K562 (cell line): Measurements from ENCODE around the gene SLC26A2. TPM values are rescaled to one million over a fixed set of nuclear protein-coding genes. Genes with fewer than 3 reads are reported as not detected.

Experiments used
- ATAC-seq: fragments of 200-7000 bp; cut with Tn5 transposase; 3 replicates; pipeline ENCODE4 v1.9.1; 2020; ENCODE audit warnings: moderate library complexity
- BruUV-seq: library from RNA; stranded (reverse); fragments of 400-500 nt; replicated peaks from 2 replicates; lab custom pipeline; 2021; lab: Mats Ljungman, UMichigan
- CTCF ChIA-PET: fragments of 300-600 bp; formaldehyde crosslinking; extraction: SDS; loops from one replicate; lab custom pipeline; 2021; ENCODE audit warnings: low intra/inter-chr PET ratio; lab: Yijun Ruan, JAX
- POLR2A ChIA-PET: fragments of 300-600, 350-650 bp; sonication (Branson Sonifier 250); formaldehyde crosslinking; extraction: SDS; loops from one replicate; lab custom pipeline; 2021; ENCODE audit warnings: antibody characterized with exemption, inconsistent platforms; lab: Yijun Ruan, JAX
- DNase-seq, 4 experiments: peaks; one replicate each; pipeline versions ENCODE4 v3.0.0 to v3.0.0-alpha.2; 2011 to 2018; ENCODE audit warnings: low spot score in 3 of 4, mixed read lengths in 3 of 4; ENCODE audit errors: extremely low read depth in 1 of 4
- FAIRE-seq: peaks from 2 replicates; lab custom pipeline; 2011; peaks lifted over from hg19 to GRCh38; lab: Jason Lieb, UNC
- H2AFZ ChIP-seq: 2 replicates; pipeline ENCODE4 v1.6.0; 2011; ENCODE audit warnings: low read depth, low read length, control low read depth, inconsistent platforms
- H3K27ac ChIP-seq: fragments of 200-600 bp; 3 replicates; pipeline ENCODE4 v1.8.0; 2011; ENCODE audit warnings: low read depth, mild to moderate bottlenecking, control low read depth, inconsistent platforms, low read length, moderate library complexity, mixed read lengths; ENCODE audit errors: extremely low read depth
- H3K27me3 ChIP-seq, 2 experiments: fragments of 300-600 bp in 1 of 2; 2 replicates in 1 of 2; 3 replicates in 1 of 2; pipeline versions ENCODE4 v1.6.0 to v1.8.0; 2011; ENCODE audit warnings: inconsistent platforms in 2 of 2, low read length in 2 of 2, mild to moderate bottlenecking in 1 of 2, mixed read lengths in 1 of 2, moderate library complexity in 1 of 2; ENCODE audit not compliant: control insufficient read depth in 2 of 2, insufficient read depth in 2 of 2
- H3K36me3 ChIP-seq: fragments of 300-600 bp; 3 replicates; pipeline ENCODE4 v1.8.0; 2011; ENCODE audit warnings: mild to moderate bottlenecking, low read length, inconsistent platforms; ENCODE audit not compliant: control insufficient read depth, insufficient read depth
- H3K4me1 ChIP-seq, 2 experiments: fragments of 200-600 bp in 1 of 2; replicated peaks in 1 of 2; 2 replicates in 1 of 2; 3 replicates in 1 of 2; pipeline versions ENCODE4 v1.5.1 to v1.8.0; 2011; ENCODE audit warnings: inconsistent platforms in 2 of 2, low read length in 2 of 2, mild to moderate bottlenecking in 1 of 2, mixed read lengths in 1 of 2, moderate library complexity in 1 of 2; ENCODE audit not compliant: control insufficient read depth in 2 of 2, insufficient read depth in 2 of 2
- H3K4me2 ChIP-seq: 2 replicates; pipeline ENCODE4 v1.6.1; 2011; ENCODE audit warnings: low read length, control low read depth, inconsistent platforms, mixed read lengths; ENCODE audit not compliant: insufficient read depth
- H3K4me3 ChIP-seq: fragments of 200-600 bp; sonication (generic), shearing (Covaris generic); 2 replicates; pipeline ENCODE4 v1.5.1; 2016; ENCODE audit warnings: control low read depth, inconsistent platforms
- H3K79me2 ChIP-seq: fragments of 200-600 bp; 3 replicates; pipeline ENCODE4 v1.8.0; 2011; ENCODE audit warnings: low read length, inconsistent platforms; ENCODE audit not compliant: control insufficient read depth, insufficient read depth
- H3K9ac ChIP-seq, 2 experiments: 2 replicates each; pipeline versions ENCODE4 v1.6.0 to v1.6.1; 2011; ENCODE audit warnings: low read depth in 2 of 2, low read length in 2 of 2, control low read depth in 1 of 2, inconsistent platforms in 1 of 2, mild to moderate bottlenecking in 1 of 2, mixed read lengths in 1 of 2; ENCODE audit not compliant: insufficient read depth in 1 of 2
- H3K9me1 ChIP-seq: one replicate; pipeline ENCODE4 v1.6.0; 2011; ENCODE audit warnings: inconsistent platforms, mild to moderate bottlenecking, low read length, moderate library complexity; ENCODE audit not compliant: control insufficient read depth, insufficient read depth
- H3K9me3 ChIP-seq: replicated peaks from 2 replicates; pipeline ENCODE4 v1.5.1; 2011; ENCODE audit warnings: low read depth, low read length, inconsistent platforms; ENCODE audit not compliant: control insufficient read depth, insufficient read depth
- H4K20me1 ChIP-seq: replicated peaks from 2 replicates; pipeline ENCODE4 v1.6.1; 2011; ENCODE audit warnings: low read length, inconsistent platforms, mixed read lengths; ENCODE audit not compliant: control insufficient read depth, insufficient read depth
- ARID1B ChIP-seq: fragments of 450-650 bp; IDR thresholded peaks from 2 replicates; pipeline ENCODE4 v1.6.1; 2016; ENCODE audit warnings: antibody characterized with exemption, mild to moderate bottlenecking, inconsistent platforms
- ARNT ChIP-seq, 2 experiments: fragments of 450-650 bp; IDR thresholded peaks; 2 replicates each; pipeline ENCODE4 v1.6.1; 2016; ENCODE audit warnings: mild to moderate bottlenecking in 1 of 2
- CBX3 ChIP-seq, 2 experiments: IDR thresholded peaks; 1 replicate in 1 of 2; 2 replicates in 1 of 2; pipeline ENCODE4 v1.6.1; 2012; ENCODE audit warnings: inconsistent platforms in 2 of 2, low read length in 2 of 2, borderline replicate concordance in 1 of 2, control low read depth in 1 of 2
- E2F6 ChIP-seq, 2 experiments: IDR thresholded peaks; 2 replicates each; pipeline ENCODE4 v1.6.1; 2011; ENCODE audit warnings: borderline replicate concordance in 1 of 2, control low read depth in 1 of 2, low read depth in 1 of 2, low read length in 1 of 2, mild to moderate bottlenecking in 1 of 2, mixed read lengths in 1 of 2, moderate library complexity in 1 of 2; ENCODE audit not compliant: insufficient read depth in 1 of 2, insufficient read length in 1 of 2, poor library complexity in 1 of 2, severe bottlenecking in 1 of 2; ENCODE audit errors: extremely low read depth in 1 of 2
- ELF2 ChIP-seq: fragments of 250-450 bp; sonication (Bioruptor Pico); IDR thresholded peaks from 2 replicates; pipeline ENCODE4 v1.5.0; 2021; ENCODE audit warnings: mild to moderate bottlenecking
- EP400 ChIP-seq: fragments of 450-650 bp; IDR thresholded peaks from 2 replicates; pipeline ENCODE4 v1.6.1; 2017; ENCODE audit warnings: antibody characterized with exemption, mild to moderate bottlenecking, moderate library complexity
- GATAD2B ChIP-seq: fragments of 450-650 bp; IDR thresholded peaks from 2 replicates; pipeline ENCODE4 v1.6.1; 2017; ENCODE audit warnings: mild to moderate bottlenecking, borderline replicate concordance
- GTF2E2 ChIP-seq: fragments of 200-800 bp; sonication (Bioruptor generic); IDR thresholded peaks from 2 replicates; pipeline ENCODE4 v1.6.1; 2016; ENCODE audit warnings: missing genetic modification characterization, missing compliant biosample characterization
- MYBL2 ChIP-seq, 2 experiments: fragments of 450-650 bp in 1 of 2; sonication (generic) in 1 of 2; formaldehyde crosslinking in 1 of 2; IDR thresholded peaks; 2 replicates each; pipeline versions ENCODE4 v1.6.1 to v1.8.1; 2017 to 2022; ENCODE audit warnings: borderline replicate concordance in 1 of 2, inconsistent platforms in 1 of 2, low read depth in 1 of 2, mild to moderate bottlenecking in 1 of 2, missing genetic modification reagents in 1 of 2, moderate library complexity in 1 of 2
- NBN ChIP-seq: fragments of 450-650 bp; IDR thresholded peaks from 2 replicates; pipeline ENCODE4 v1.6.1; 2016; ENCODE audit warnings: low read depth, mild to moderate bottlenecking
- NCOA6 ChIP-seq: fragments of 450-650 bp; IDR thresholded peaks from 2 replicates; pipeline ENCODE4 v1.6.1; 2017; ENCODE audit warnings: mild to moderate bottlenecking
- NELFE ChIP-seq: IDR thresholded peaks from 2 replicates; pipeline ENCODE4 v1.6.1; 2011; ENCODE audit warnings: mild to moderate bottlenecking; ENCODE audit not compliant: insufficient read depth, insufficient read length
- PHB ChIP-seq: fragments of 250-450 bp; sonication (Bioruptor Pico); IDR thresholded peaks from 2 replicates; pipeline ENCODE4 v1.5.0; 2021
- SMARCC2 ChIP-seq: fragments of 450-650 bp; IDR thresholded peaks from 2 replicates; pipeline ENCODE4 v1.6.1; 2017; ENCODE audit warnings: antibody characterized with exemption, moderate library complexity, mild to moderate bottlenecking, low read depth
- SNRNP70 ChIP-seq: fragments of 200-400 bp; formaldehyde crosslinking; optimal IDR thresholded peaks from 2 replicates; pipeline ENCODE3; 2017; ENCODE audit warnings: low read depth, low read length
- SP1 ChIP-seq: sonication (generic); formaldehyde crosslinking; IDR thresholded peaks from 2 replicates; pipeline ENCODE4 v1.8.1; 2022; ENCODE audit warnings: mild to moderate bottlenecking, missing genetic modification reagents
- SRSF3 ChIP-seq: fragments of 200-400 bp; formaldehyde crosslinking; IDR thresholded peaks from 2 replicates; pipeline ENCODE4 v1.6.1; 2016; ENCODE audit warnings: mild to moderate bottlenecking, low read length, moderate library complexity; ENCODE audit not compliant: insufficient read depth
- STAT5A ChIP-seq: IDR thresholded peaks from 2 replicates; pipeline ENCODE4 v1.6.1; 2012; ENCODE audit warnings: low read length, inconsistent platforms, borderline replicate concordance
- WGBS: fragments of 100-300 bp; shearing (Covaris generic); methylation state at CpG from one replicate; pipeline ENCODE4 v1.1.6; 2016; ENCODE audit warnings: low coverage, mixed read lengths; ENCODE audit not compliant: insufficient coverage; ENCODE audit errors: missing lambda C conversion rate; 5-methylcytosine and 5-hydroxymethylcytosine counted together
- in situ Hi-C: fragments of 300-500 bp; cut with MboI; formaldehyde crosslinking; loops from 4 replicates; pipeline ENCODE4 v1.15.0; 2018; ENCODE audit warnings: inconsistent platforms, mixed read lengths
- intact Hi-C: fragments of 100-400 bp; cut with micrococcal nuclease; formaldehyde crosslinking; loops from 2 replicates; pipeline ENCODE4 v1.14.2; 2022
- polyA plus RNA-seq, 8 experiments: library from polyadenylated mRNA; depleted of rRNA in 4 of 8; stranded (reverse) in 5 of 8; unstranded in 3 of 8; fragments of >200 nt; fragmentation: Nextera tagmentation in 2 of 8; fragmentation: Illumina TruSeq in 1 of 8; extraction: Ambion mirVana in 2 of 8; extraction: Trizol in 1 of 8; gene quantifications; 2 replicates each; pipeline versions ENCODE4 v1.2.1 to v1.2.3, GENCODE V29; 2011 to 2014; ENCODE audit warnings: inconsistent platforms in 1 of 8, missing spikeins in 1 of 8
- total RNA-seq, 7 experiments: library from RNA; depleted of rRNA in 6 of 7; stranded (reverse); fragments of >200 nt in 6 of 7; fragmentation: Illumina TruSeq in 2 of 7; extraction: Trizol in 2 of 7; gene quantifications; 2 replicates each; pipeline versions ENCODE4 v1.2.1 to v1.2.3, GENCODE V29; 2011 to 2021; ENCODE audit warnings: low replicate concordance in 1 of 7

The SLC26A2 gene
- total and polyA plus RNA-seq, 9 of the 15 experiments (the other 6 are each of a cell fraction or from before 2014, with no cell fraction given): 1.1 to 6.3 (median 3.6) TPM

- peak overlapping the region in 1 of 2 experiments; percentile 11; a peak in 2 of 4 replicates for H3K9ac ChIP-seq
- H3K4me1 ChIP-seq: peaks cover 5 to 19% of the 10 kb centered on the region in 2 experiments; a peak in 4 of 5 replicates
- H4K20me1 ChIP-seq: no peaks in the 10 kb centered on the region
- CTCF ChIA-PET: no interaction called here
- no peaks in the 10 kb centered on the region for H3K9me1 ChIP-seq
- peak overlapping the region; percentile 71 for H3K4me2 ChIP-seq
- no peaks in the 10 kb centered on the region for H3K9me3 ChIP-seq
- no peaks in the 10 kb centered on the region for H3K27me3 ChIP-seq
- peak overlapping the region; percentile 18; the same call in 1 of the 2 replicates for H3K4me3 ChIP-seq
- no TSS peak for BruUV-seq
- H2AFZ ChIP-seq: peak overlapping the region; percentile 97
- DNase-seq: peak in 2 of 4 experiments; percentile 81 to 91
- FAIRE-seq: peak; percentile 96
- intact Hi-C loops: loop anchor here (1.0 kb wide), 1 partner anchor 9 kb away; no protein-coding TSS in a partner anchor
- no peaks in the 10 kb centered on the region for H3K79me2 ChIP-seq
- no peaks in the 10 kb centered on the region for H3K36me3 ChIP-seq
- WGBS: 3% methylated on average over 7 of the region's 7 CpGs
- peak overlapping the region; percentile 55 for H3K27ac ChIP-seq
- in situ Hi-C loops: no loop called here
- peak; percentile 90 for ATAC-seq
- POLR2A ChIA-PET: interaction anchor here (0.6 to 1.5 kb wide), 5 partner anchors 9 to 19 kb away, joined by 3 to 4 read pairs (median 3); no protein-coding TSS in a partner anchor
- TF ChIP-seq E2F6 (IDR thresholded peaks at IDR 0.05; ENCODE audit: borderline replicate concordance in 1 of 2, extremely low read depth in 1 of 2, insufficient read depth in 1 of 2, insufficient read length in 1 of 2, low read depth in 1 of 2, low read length in 1 of 2, poor library complexity in 1 of 2, severe bottlenecking in 1 of 2): peak in 1 of 2 experiments; percentile 16
- TF ChIP-seq STAT5A: peak; percentile 86
- no peak for TF ChIP-seq SNRNP70
- TF ChIP-seq NBN: peak; percentile 55
- peak in 1 of 2 experiments; percentile 62; a peak in 1 of 3 replicates for TF ChIP-seq CBX3 (IDR thresholded peaks at IDR 0.05; ENCODE audit: borderline replicate concordance in 1 of 2, low read length in 2 of 2)
- 0 out of 2 replicates have a peak, but pooled peaks have one; percentile 36 for TF ChIP-seq GTF2E2
- no peak for TF ChIP-seq NELFE
- TF ChIP-seq ELF2 (CRISPR knock-in tag): no peak
- TF ChIP-seq SRSF3: no peak
- peak; percentile 33; the same call in 1 of the 2 replicates for TF ChIP-seq SMARCC2
- no peak for TF ChIP-seq GATAD2B
- TF ChIP-seq SP1 (CRISPR knock-in tag): no peak
- TF ChIP-seq ARNT (IDR thresholded peaks at IDR 0.05): peak in 1 of 2 experiments; percentile 46; a peak in 1 of 4 replicates
- no peak for TF ChIP-seq NCOA6
- peak; percentile 18; the same call in 1 of the 2 replicates for TF ChIP-seq EP400
- TF ChIP-seq PHB (CRISPR knock-in tag): no peak
- TF ChIP-seq MYBL2 (IDR thresholded peaks at IDR 0.05; ENCODE audit: low read depth): no peak
- no peak for TF ChIP-seq MYBL2 (CRISPR knock-in tag; IDR thresholded peaks at IDR 0.05; ENCODE audit: borderline replicate concordance)
- TF ChIP-seq ARID1B: peak; percentile 72
Observed at GRCh38 chr5:149930749-149931574, 29.6 kb upstream of the SLC26A2 start.
